ENCODE data around the gene CTRB2.
"Not testable (repeated sequence)": the region's sequence is repeated elsewhere in the genome, so short reads cannot be mapped to it uniquely, and the experiment has no call there.

The CTRB2 gene

DNA sequence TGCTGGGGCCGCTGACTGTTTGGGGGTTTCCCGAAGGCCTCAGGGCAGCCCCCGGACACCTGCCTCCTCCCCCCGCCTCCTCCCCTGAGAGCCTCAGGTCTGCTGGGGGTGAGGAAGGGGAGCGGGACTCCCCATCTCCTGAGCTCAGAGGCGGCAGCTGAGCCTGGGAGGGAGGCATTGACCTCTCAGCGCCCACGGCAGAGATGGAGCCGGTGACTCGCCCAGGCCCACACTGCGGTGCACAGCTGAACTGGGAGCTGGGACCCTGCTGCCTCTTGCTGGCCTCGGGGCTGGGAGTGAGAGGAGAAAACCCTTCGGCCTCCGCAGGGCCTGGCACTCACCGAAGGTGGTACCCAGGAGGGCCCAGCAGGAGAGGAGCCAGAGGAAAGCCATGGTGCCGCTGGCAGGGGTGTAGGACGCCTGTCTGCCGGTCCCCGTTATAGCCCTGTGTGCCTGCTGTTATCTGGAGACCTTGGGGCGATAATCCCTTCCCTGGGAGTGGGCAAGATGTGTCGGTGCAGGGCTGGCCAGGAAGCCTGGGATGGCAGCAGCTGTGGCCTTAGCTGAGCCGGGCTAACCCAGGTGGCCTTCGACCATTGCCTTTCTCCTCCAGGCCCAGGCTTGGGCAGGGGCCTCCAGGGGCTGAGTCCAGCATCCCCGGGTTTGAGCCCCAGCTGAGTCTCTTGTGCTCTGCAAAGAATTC, at the start of gene CTRB2:
Gene CTRB2, minus strand, starts transcription at position 413 of the 703 bp plus-strand sequence. Its CDS starts 20 bp downstream, at position 393.
- DNase-seq: no peak

GRCh38 chr16:75256059-75256571, 49.2 kb upstream of the CTRB2 start:
- no peak for DNase-seq

DNA sequence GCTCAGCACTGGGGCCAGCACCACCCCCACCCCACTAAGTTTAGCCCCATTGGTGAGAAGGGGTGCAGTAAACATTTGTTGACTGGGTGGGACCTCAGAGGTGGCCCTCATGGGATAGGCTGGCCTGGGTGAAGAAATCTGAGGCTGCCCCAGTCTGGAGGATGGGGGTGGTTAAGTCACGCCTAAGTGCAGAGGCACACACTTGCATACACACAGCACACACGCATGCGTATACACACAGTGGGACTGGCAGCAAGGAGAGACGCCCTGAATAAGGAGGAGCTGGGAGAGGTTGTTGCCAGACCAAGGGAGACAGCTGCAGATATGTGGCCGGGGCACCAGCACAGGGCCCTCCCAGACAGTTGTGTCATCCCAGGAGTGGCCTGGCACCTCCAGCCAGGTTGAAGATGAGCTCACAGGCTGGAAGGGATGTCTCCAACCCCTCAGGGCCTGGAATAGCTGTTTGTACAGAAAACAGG, 47.4 kb upstream of the CTRB2 start:
- no peak for DNase-seq

DNA sequence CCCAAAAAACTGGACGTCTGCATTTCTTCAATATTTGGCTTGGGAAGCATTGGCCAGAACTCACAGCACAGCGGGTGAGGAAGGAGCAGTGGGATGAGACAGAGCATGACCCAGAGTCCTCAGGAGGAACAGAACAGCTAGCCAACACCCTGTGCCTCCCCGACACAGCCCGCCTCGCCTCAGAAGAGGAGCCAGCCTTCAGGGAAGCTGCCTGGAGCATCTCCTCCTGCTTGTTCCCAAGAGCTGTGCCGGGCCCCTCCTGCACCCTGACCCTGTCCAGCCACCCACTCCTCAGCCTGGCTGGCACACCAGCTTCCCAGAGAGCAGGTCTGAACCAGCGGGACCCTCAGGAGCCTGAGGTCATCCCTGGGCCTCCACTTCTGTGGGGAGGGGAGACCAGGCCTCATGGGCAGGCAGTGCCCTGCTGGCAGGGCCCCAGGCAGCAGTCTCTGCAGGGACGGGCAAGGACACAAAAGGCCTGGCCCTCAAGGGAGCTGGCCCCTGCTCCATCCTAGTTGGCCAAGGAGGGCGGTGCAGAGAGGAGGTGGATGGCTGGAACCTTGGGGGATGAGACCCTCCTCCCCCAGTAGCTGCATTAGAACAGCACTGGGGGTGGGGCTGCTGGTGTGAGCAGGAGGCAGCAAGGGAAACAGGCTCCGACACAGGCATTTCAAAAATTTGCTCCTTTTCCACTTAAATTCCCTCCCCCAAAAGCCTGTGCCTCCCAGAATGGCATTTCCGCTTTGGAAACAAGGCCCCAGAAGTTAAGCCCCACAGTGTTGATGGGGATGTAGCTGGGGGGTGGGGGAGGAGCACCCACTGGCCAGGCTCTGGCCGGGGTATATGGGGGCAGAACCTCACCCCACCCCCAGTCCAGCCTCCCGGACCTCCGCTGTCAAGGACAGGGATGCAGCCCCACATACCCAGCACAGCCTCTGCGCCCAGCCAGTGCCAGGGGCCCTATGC, 46.3 kb upstream of the CTRB2 start:
- DNase-seq: no peak

GRCh38 chr16:75252049-75252864, 45.3 kb upstream of the CTRB2 start:
- no peak for DNase-seq

GRCh38 chr16:75251280-75252048, 44.5 kb upstream of the CTRB2 start, which contains the start of gene BCAR1:
Gene BCAR1 (minus strand): TSS chr16:75251624. CDS start chr16:75251482, 142 bp downstream.
- DNase-seq: no peak

- no peak for DNase-seq
Measured at GRCh38 chr16:75250809-75251279, 43.9 kb upstream of the CTRB2 start.

DNA sequence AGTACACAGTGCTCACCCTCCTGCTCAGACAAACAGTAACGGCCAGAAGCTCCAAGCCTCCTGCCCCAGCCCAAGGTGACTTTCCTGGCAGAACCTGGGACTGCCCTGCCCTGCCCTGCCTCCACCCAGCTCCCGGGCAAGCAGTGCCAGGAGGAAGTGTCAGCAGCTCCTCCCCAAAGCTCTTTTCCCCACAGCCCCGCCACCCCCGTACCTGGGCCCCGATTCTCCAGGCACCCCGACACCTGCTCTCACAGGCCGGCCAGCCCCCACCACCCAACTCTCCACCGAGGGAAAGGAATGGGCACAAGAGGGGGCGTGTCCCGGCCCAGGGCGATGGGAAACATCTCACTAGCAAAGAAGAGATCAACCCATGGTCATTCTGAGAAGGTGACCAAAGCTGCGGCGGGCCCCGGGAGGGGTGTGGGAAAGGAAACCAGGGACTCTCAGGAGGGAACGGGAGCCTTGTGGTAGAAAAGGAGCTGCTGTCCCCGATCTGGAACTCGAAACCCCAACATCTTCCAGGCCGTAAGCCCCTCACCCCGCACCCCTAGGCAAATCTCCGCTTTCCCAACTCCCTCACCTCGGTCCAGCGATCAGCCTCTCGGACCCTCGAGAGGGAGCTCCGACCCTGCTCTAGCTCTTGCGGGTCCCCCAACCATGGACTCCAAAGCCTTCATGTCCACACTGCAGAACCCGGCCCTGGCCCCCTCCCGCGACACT, 43.3 kb upstream of the CTRB2 start:
- DNase-seq: no peak

- no peak for DNase-seq
Measured at GRCh38 chr16:75249441-75249840, 42.5 kb upstream of the CTRB2 start.

DNA sequence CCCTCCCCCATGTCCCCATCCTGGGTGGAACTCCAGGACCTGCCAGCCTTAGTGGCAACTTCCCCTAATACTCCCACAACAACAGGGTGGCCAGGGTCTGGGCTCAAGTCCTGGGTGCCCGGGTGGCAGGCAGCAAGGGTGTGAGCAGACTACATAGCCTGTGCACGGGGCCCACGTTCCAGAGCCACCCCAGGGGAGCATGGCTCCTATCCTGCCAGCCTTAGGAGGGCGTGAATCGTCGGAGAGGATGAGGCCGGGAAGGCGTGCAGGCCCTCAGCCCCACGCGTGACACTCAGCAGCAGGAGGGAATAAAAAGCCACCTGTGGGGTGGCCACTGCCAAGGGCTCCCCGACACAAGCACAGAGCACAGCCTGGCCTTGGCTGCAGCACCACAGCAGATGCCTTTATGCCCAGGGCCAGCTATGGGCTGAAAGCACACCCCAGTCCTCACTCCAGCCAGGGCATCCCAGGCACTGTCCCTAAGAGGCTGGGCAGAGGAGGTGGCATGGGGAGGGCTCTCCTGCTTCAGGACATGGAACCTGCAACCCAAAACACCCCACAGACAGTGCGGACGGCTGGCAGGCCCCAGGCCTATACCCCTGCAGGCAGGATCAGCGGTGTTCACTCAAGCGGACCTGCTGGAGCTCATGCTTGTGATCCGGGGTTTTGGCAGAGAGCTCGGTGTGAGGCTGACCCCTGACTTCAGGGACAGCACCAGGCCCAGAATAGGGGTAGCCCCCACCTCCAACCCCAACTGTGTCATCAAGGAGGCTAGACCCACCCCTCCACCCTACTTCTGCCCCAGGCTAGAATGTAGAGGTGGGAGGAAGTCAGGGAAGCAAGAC, 41.8 kb upstream of the CTRB2 start:
- no peak for DNase-seq

DNA sequence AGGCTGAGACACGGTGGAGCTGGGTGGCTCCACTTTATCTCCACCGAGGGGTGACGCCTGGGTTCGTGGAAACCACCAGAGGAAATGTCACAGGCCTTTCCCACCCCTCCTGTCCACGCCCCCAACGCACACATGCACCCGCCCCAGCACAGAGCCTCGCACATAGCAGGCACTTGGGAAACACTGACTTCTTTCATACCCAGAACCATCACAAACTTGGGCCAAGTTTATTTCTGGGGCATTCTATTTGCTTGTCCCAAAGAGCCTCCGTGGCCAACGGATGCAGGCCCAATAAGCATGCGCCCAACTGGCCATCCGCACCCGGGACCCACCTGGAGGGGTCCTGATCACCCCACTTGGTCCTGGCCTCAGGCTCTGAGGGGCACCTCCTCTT, 41.2 kb upstream of the CTRB2 start:
- no peak for DNase-seq

DNA sequence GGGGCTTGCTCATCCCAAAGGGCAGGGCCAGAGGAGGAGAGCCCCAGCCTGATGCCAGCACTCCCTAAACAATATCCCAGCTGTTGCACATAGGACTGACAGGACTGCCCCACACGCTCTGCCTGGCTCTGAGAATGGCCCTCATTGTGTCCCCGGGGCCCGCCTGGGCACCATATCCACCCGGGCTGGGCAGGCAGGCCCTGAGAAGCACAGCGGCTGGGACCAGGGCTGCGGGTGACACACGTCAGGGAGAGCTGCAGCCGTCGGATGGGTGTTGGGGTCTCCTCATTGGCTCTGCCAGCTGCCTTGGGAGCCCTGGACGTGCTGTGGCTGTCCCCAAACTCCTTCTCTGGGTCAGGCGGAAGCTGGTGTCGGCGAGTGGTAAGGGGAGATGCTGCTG, 40.3 kb upstream of the CTRB2 start:
- DNase-seq: no peak

DNA sequence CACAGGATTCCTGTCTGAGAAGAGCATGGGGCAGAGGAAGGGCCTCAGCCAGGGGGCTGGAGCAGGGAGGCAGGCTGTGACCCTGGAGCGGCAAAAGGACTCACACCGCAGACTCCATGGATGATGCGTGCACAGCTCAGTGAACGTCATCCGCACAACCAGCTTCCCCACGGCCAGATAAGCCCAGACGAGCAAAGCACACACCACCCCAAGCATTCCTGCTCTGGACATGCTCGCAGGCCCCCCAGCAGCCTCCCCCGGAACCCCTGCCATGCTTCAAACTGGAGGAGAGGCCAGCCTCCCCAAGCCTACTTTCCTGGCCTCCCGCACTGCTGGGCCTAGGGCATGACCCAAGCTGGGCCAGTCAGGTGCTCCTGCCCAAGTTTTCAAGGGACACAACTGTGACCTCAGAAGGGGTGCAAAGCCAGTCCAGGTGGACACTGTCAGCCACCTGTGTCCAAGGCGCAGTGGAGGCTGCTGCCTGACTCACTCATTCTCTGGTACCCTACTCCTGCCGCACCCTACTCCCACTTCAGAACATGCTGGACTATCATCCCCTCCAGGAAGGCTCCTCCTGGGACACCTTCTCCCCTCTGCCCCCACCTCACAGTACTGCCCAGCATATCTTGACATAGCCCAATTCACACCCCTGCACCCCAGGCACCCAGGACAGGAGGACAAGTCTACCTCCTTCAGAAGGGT, 39.7 kb upstream of the CTRB2 start:
- DNase-seq: no peak

GRCh38 chr16:75244844-75245758, 38.1 kb upstream of the CTRB2 start:
- no peak for DNase-seq

- no peak for DNase-seq
Measured at GRCh38 chr16:75244225-75244809, 37.4 kb upstream of the CTRB2 start.

GRCh38 chr16:75243667-75244224, 36.8 kb upstream of the CTRB2 start:
- no peak for DNase-seq

DNA sequence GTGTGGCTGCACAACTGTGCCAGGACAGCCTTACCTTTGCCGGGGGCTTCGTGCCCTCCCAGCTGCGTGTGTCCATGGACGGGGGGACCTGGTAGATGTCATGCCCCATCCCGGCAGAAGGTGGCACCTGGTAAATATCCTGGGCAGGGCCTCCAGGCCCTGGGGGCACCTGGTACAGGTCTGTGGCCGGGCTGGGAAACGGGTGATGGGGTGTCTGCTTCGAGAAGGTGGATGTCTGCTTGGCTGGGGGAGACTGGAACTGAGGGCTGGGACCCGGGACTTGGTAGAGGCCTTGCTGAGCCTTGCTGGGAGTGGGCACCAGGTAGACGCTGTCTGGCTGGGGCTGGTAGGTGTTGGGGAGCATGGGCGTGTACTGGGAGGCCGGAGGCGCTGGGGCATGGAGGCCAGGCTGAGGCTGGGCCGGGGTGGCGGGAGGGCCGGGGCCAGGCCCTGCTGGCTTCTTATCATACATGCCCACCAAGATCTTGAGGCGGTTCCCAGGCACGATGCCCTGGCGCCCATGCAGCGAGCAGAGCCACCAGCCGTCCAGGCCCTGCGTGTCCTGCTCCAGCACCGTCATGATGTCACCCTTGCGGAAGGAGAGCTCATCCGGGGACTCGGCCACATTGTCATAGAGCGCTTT, 35.6 kb upstream of the CTRB2 start:
- DNase-seq: not testable (repeated sequence)
